CD8-positive, alpha-beta memory T cell (primary cell): Measurements from ENCODE around the gene APP. TPM values are rescaled to one million over a fixed set of nuclear protein-coding genes. Genes with fewer than 3 reads are reported as not detected.

Experiments
- CTCF ChIA-PET: fragments of 350-600 bp; sonication (Branson Sonifier 250); formaldehyde crosslinking; loops from one replicate; lab custom pipeline; 2021; ENCODE audit warnings: antibody characterized with exemption; lab: Charles Lee
- POLR2A ChIA-PET: fragments of 350-600 bp; sonication (Branson Sonifier 250); formaldehyde crosslinking; loops from one replicate; lab custom pipeline; 2021; ENCODE audit warnings: antibody characterized with exemption; lab: Charles Lee
- DNase-seq, 5 donors: peaks; one replicate each; pipeline versions ENCODE4 v3.0.0 to v3.0.0-alpha.2; 2020 to 2022; ENCODE audit warnings: mixed read lengths in 1 of 5
- H3K27ac ChIP-seq: one replicate; pipeline ENCODE4 v1.7.0; 2013; ENCODE audit warnings: low read depth, mild to moderate bottlenecking, low read length, moderate library complexity
- H3K27me3 ChIP-seq: 2 replicates; pipeline ENCODE4 v1.7.0; 2013; ENCODE audit warnings: low read length, mild to moderate bottlenecking; ENCODE audit not compliant: insufficient read depth, poor library complexity, severe bottlenecking
- H3K36me3 ChIP-seq: 2 replicates; pipeline ENCODE4 v1.7.0; 2013; ENCODE audit warnings: mild to moderate bottlenecking, low read length, moderate library complexity; ENCODE audit not compliant: insufficient read depth
- H3K4me1 ChIP-seq: 2 replicates; pipeline ENCODE4 v1.7.0; 2013; ENCODE audit warnings: mild to moderate bottlenecking, low read length, moderate library complexity; ENCODE audit not compliant: insufficient read depth
- H3K4me3 ChIP-seq: 2 replicates; pipeline ENCODE4 v1.7.0; 2013; ENCODE audit warnings: mild to moderate bottlenecking, low read length
- H3K9me3 ChIP-seq: 2 replicates; pipeline ENCODE4 v1.7.0; 2013; ENCODE audit warnings: mild to moderate bottlenecking, low read length
- H3K27ac Mint-ChIP-seq, 8 donors: one replicate each; pipeline ENCODE4 v1.8.0; 2020 to 2021; ENCODE audit warnings: mixed read lengths in 8 of 8, mild to moderate bottlenecking in 6 of 8, inconsistent platforms in 3 of 8, moderate library complexity in 3 of 8
- H3K27me3 Mint-ChIP-seq, 2 donors: one replicate each; pipeline ENCODE4 v1.8.0; 2020 to 2021; ENCODE audit warnings: mixed read lengths in 2 of 2, mild to moderate bottlenecking in 1 of 2, moderate library complexity in 1 of 2
- H3K36me3 Mint-ChIP-seq, 3 donors: one replicate each; pipeline ENCODE4 v1.8.0; 2020 to 2021; ENCODE audit warnings: mixed read lengths in 3 of 3, inconsistent platforms in 1 of 3, mild to moderate bottlenecking in 1 of 3
- H3K4me1 Mint-ChIP-seq, 3 donors: one replicate each; pipeline ENCODE4 v1.8.0; 2020 to 2021; ENCODE audit warnings: mixed read lengths in 3 of 3, inconsistent platforms in 1 of 3, mild to moderate bottlenecking in 1 of 3
- H3K4me3 Mint-ChIP-seq, 7 donors: one replicate each; pipeline ENCODE4 v1.8.0; 2020 to 2021; ENCODE audit warnings: mixed read lengths in 7 of 7, mild to moderate bottlenecking in 6 of 7, moderate library complexity in 4 of 7, inconsistent platforms in 2 of 7
- H3K9me3 Mint-ChIP-seq, 5 donors: one replicate each; pipeline ENCODE4 v1.8.0; 2020 to 2022; ENCODE audit warnings: mixed read lengths in 5 of 5, mild to moderate bottlenecking in 3 of 5, moderate library complexity in 2 of 5, inconsistent platforms in 1 of 5
- polyA plus RNA-seq: library from polyadenylated mRNA; unstranded; fragments of 300-500 nt; fragmentation: Illumina TruSeq; gene quantifications from one replicate; pipeline ENCODE4 v1.2.3, GENCODE V29; 2021
- total RNA-seq, 2 experiments: library from RNA; stranded (reverse); gene quantifications; one replicate each; pipeline ENCODE4 v1.2.3, GENCODE V29; 2021

The APP gene
- total and polyA plus RNA-seq, 3 experiments from 2014 or later = 5.3 to 15.3 (median 15.2) TPM

DNA sequence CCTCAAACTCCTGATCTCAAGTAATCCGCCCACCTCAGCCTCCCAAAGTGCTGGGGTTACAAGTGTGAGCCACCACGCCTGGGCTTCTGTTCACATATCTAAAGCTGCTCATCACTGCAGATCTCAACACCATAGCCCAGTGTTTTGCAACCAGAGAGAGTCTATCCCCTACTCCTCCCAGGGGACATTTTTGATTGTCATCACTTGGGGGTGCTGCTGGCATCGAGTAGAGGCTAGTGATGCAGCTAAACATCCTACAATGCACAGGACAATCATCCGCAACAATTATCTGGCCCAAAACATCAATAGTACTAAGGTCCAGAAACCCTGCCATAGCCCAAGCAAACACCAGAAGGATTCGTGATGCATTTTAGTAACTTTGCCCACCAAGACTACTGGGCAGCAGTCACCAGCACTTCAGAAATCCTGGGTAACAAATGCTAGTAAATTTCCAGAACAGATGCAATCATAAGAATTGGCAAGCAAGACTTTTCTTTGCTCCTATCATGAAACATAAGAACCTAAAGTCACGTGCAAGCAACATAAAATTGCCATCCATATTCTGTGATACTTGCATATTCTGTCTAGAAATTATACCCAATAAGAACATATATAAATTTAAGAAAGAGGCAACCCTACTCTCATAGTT lies 159.2 kb downstream of the APP start:
- H3K36me3 ChIP-seq = no peaks in the 10 kb centered on the region
- Mint-ChIP-seq H3K4me3 (no peak overlapping the region), H3K27ac (no peak overlapping the region), H3K4me1 (no peaks in the 10 kb centered on the region), H3K9me3 (peaks cover 0 to 2% (median 0%) of the 10 kb centered on the region in 5 donors), H3K36me3 (no peaks in the 10 kb centered on the region), H3K27me3 (no peaks in the 10 kb centered on the region)
- no peaks in the 10 kb centered on the region for H3K27me3 ChIP-seq
- no peak for DNase-seq
- H3K4me1 ChIP-seq = no peaks in the 10 kb centered on the region
- no peak overlapping the region for H3K27ac ChIP-seq
- ChIA-PET POLR2A (no interaction called here), CTCF (no interaction called here)
- H3K4me3 ChIP-seq = no peak overlapping the region
- no peaks in the 10 kb centered on the region for H3K9me3 ChIP-seq

- no peak overlapping the region for H3K27ac ChIP-seq
- ChIA-PET POLR2A (no interaction called here), CTCF (no interaction called here)
- H3K36me3 ChIP-seq = no peaks in the 10 kb centered on the region
- peaks cover 0 to 2% (median 0%) of the 10 kb centered on the region in 3 donors for H3K36me3 Mint-ChIP-seq
- H3K4me1 ChIP-seq = no peaks in the 10 kb centered on the region
- no peak overlapping the region for H3K27ac Mint-ChIP-seq
- no peak overlapping the region for H3K4me3 Mint-ChIP-seq
- H3K27me3 Mint-ChIP-seq = no peaks in the 10 kb centered on the region
- H3K9me3 ChIP-seq = no peaks in the 10 kb centered on the region
- no peaks in the 10 kb centered on the region for H3K4me1 Mint-ChIP-seq
- peaks cover 0 to 2% (median 0%) of the 10 kb centered on the region in 5 donors for H3K9me3 Mint-ChIP-seq
- DNase-seq = no peak
- H3K4me3 ChIP-seq = no peak overlapping the region
- H3K27me3 ChIP-seq = no peaks in the 10 kb centered on the region
These were observed 162.5 kb downstream of the APP start for GRCh38 chr21:26007951-26008498.

GRCh38 chr21:26005464-26005863 lies 165.1 kb downstream of the APP start:
- Histone ChIP-seq H3K9me3 (no peaks in the 10 kb centered on the region), H3K4me1 (no peaks in the 10 kb centered on the region), H3K27me3 (no peaks in the 10 kb centered on the region), H3K27ac (no peak overlapping the region), H3K4me3 (no peak overlapping the region), H3K36me3 (no peaks in the 10 kb centered on the region)
- peaks cover 0 to 2% (median 0%) of the 10 kb centered on the region in 5 donors for H3K9me3 Mint-ChIP-seq
- H3K4me1 Mint-ChIP-seq = no peaks in the 10 kb centered on the region
- no peak for DNase-seq
- H3K27me3 Mint-ChIP-seq = no peaks in the 10 kb centered on the region
- no peak overlapping the region for H3K4me3 Mint-ChIP-seq
- CTCF ChIA-PET = no interaction called here
- no peak overlapping the region for H3K27ac Mint-ChIP-seq
- POLR2A ChIA-PET = no interaction called here
- H3K36me3 Mint-ChIP-seq = peaks cover 0 to 2% (median 0%) of the 10 kb centered on the region in 3 donors

DNA sequence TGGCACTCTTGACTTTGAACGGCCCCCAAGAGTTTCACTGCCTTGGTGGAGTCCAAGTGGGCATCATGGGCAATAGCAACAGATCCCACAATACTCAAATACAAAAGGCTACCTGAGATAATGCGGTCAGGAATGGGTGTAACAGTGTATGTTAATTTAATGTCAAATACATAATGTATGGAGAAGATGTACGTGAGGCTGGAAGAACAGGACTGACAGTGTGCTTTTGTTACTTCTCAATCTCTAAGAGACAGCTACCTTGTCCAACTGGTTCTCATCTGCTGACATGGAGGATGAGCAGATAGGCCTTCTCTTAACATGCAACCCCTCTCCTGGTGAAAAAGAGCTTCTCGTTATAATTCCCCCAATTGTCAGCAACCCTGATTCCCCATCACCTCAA lies 167.2 kb downstream of the APP start:
- no peak overlapping the region for H3K4me3 Mint-ChIP-seq
- no peaks in the 10 kb centered on the region for H3K27me3 ChIP-seq
- peaks cover 0 to 2% (median 0%) of the 10 kb centered on the region in 3 donors for H3K36me3 Mint-ChIP-seq
- ChIA-PET POLR2A (no interaction called here), CTCF (no interaction called here)
- H3K27ac Mint-ChIP-seq = no peak overlapping the region
- peaks cover 5 to 9% (median 6%) of the 10 kb centered on the region in 3 donors for H3K4me1 Mint-ChIP-seq
- no peaks in the 10 kb centered on the region for H3K4me1 ChIP-seq
- no peak overlapping the region for H3K27ac ChIP-seq
- H3K9me3 Mint-ChIP-seq = peaks cover 0 to 2% (median 0%) of the 10 kb centered on the region in 5 donors
- no peak overlapping the region for H3K4me3 ChIP-seq
- no peaks in the 10 kb centered on the region for H3K9me3 ChIP-seq
- DNase-seq = no peak
- no peaks in the 10 kb centered on the region for H3K27me3 Mint-ChIP-seq
- H3K36me3 ChIP-seq = no peaks in the 10 kb centered on the region

DNA sequence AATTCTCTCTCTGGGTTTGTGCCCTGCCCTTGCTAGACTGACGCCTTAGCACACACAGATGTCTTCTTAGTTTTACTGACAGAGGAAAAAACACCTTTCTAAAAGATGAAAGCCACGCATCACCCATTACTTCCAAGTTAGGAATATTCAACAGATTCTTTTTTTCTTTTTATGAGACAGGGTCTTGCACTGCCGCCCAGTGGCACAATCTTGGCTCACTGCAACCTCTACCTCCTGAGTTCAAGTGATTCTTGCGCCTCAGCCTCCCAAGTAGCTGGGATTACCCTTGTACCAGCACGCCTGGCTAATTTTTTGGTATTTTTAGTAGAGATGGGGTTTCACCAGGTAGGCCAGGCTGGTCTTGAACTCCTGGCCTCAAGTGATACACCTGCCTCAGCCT lies 169.2 kb downstream of the APP start:
- DNase-seq = no peak
- Histone ChIP-seq H3K27me3 (no peaks in the 10 kb centered on the region), H3K4me1 (no peaks in the 10 kb centered on the region), H3K36me3 (no peaks in the 10 kb centered on the region), H3K4me3 (no peak overlapping the region), H3K27ac (no peak overlapping the region), H3K9me3 (no peaks in the 10 kb centered on the region)
- POLR2A ChIA-PET = no interaction called here
- Mint-ChIP-seq H3K27me3 (no peaks in the 10 kb centered on the region), H3K4me1 (peaks cover 5 to 9% (median 6%) of the 10 kb centered on the region in 3 donors), H3K36me3 (peaks cover 0 to 2% (median 0%) of the 10 kb centered on the region in 3 donors), H3K4me3 (no peak overlapping the region), H3K27ac (no peak overlapping the region), H3K9me3 (peaks cover 0 to 2% (median 0%) of the 10 kb centered on the region in 5 donors)
- CTCF ChIA-PET = no interaction called here

GRCh38 chr21:25999921-26000582 lies 170.5 kb downstream of the APP start:
- Mint-ChIP-seq H3K9me3 (peaks cover 0 to 1% (median 0%) of the 10 kb centered on the region in 5 donors), H3K4me1 (peaks cover 5 to 9% (median 6%) of the 10 kb centered on the region in 3 donors), H3K36me3 (peaks cover 0 to 2% (median 0%) of the 10 kb centered on the region in 3 donors), H3K4me3 (peak overlapping the region in 5 of 7 donors; percentile 6 to 52 (median 42)), H3K27me3 (no peaks in the 10 kb centered on the region), H3K27ac (no peak overlapping the region)
- Histone ChIP-seq H3K27me3 (no peaks in the 10 kb centered on the region), H3K27ac (no peak overlapping the region), H3K4me3 (no peak overlapping the region), H3K4me1 (no peaks in the 10 kb centered on the region), H3K9me3 (no peaks in the 10 kb centered on the region), H3K36me3 (no peaks in the 10 kb centered on the region)
- ChIA-PET POLR2A (no interaction called here), CTCF (no interaction called here)
- peak in 2 of 5 donors; percentile 29 for DNase-seq

- Mint-ChIP-seq H3K9me3 (peaks cover 0 to 1% (median 0%) of the 10 kb centered on the region in 5 donors), H3K27me3 (no peaks in the 10 kb centered on the region), H3K36me3 (no peaks in the 10 kb centered on the region), H3K4me3 (no peak overlapping the region), H3K4me1 (peaks cover 5 to 9% (median 6%) of the 10 kb centered on the region in 3 donors), H3K27ac (no peak overlapping the region)
- DNase-seq = no peak
- no peaks in the 10 kb centered on the region for H3K4me1 ChIP-seq
- H3K36me3 ChIP-seq = no peaks in the 10 kb centered on the region
- ChIA-PET CTCF (no interaction called here), POLR2A (no interaction called here)
- H3K9me3 ChIP-seq = no peaks in the 10 kb centered on the region
- H3K27ac ChIP-seq = no peak overlapping the region
- no peak overlapping the region for H3K4me3 ChIP-seq
- H3K27me3 ChIP-seq = no peaks in the 10 kb centered on the region
These were observed 172.6 kb downstream of the APP start for GRCh38 chr21:25997788-25998611.
